SJSA1 (cell line): ENCODE data around the gene APCDD1. TPM values are rescaled to one million over a fixed set of nuclear protein-coding genes. Genes with fewer than 3 reads are reported as not detected.
"Not testable (repeated sequence)": the region's sequence is repeated elsewhere in the genome, so short reads cannot be mapped to it uniquely, and the experiment has no call there.

Source experiments
- DNase-seq, 2 experiments: peaks; one replicate each; pipeline ENCODE4 v3.0.0-alpha.2; 2015 to 2020; ENCODE audit warnings: low spot score in 2 of 2, low read depth in 1 of 2
- H3K27ac ChIP-seq: fragments of 250-450 bp; sonication (Bioruptor Pico); 2 replicates; pipeline ENCODE4 v1.5.1; 2020; ENCODE audit warnings: mild to moderate bottlenecking, moderate library complexity
- H3K27me3 ChIP-seq: fragments of 250-450 bp; sonication (Bioruptor Pico); replicated peaks from 2 replicates; pipeline ENCODE4 v1.5.1; 2020; ENCODE audit warnings: mild to moderate bottlenecking, moderate library complexity
- H3K36me3 ChIP-seq: fragments of 250-450 bp; sonication (Bioruptor Pico); 2 replicates; pipeline ENCODE4 v1.5.1; 2020; ENCODE audit warnings: mild to moderate bottlenecking
- H3K4me1 ChIP-seq: fragments of 250-450 bp; sonication (Bioruptor Pico); replicated peaks from 2 replicates; pipeline ENCODE4 v1.6.1; 2021; ENCODE audit warnings: mild to moderate bottlenecking
- H3K4me3 ChIP-seq: fragments of 250-450 bp; sonication (Bioruptor Pico); 2 replicates; pipeline ENCODE4 v1.5.1; 2020; ENCODE audit warnings: mild to moderate bottlenecking
- H3K9me3 ChIP-seq: fragments of 250-450 bp; sonication (Bioruptor Pico); replicated peaks from 2 replicates; pipeline ENCODE4 v1.5.1; 2020; ENCODE audit warnings: mild to moderate bottlenecking
- total RNA-seq: library from RNA; depleted of rRNA; stranded (reverse); fragments of >200 nt; shearing (Covaris generic); gene quantifications from 2 replicates; pipeline ENCODE4 v1.2.3, GENCODE V29; 2014

APCDD1 gene
- total RNA-seq, 1 experiment from 2014 or later: not detected

DNA sequence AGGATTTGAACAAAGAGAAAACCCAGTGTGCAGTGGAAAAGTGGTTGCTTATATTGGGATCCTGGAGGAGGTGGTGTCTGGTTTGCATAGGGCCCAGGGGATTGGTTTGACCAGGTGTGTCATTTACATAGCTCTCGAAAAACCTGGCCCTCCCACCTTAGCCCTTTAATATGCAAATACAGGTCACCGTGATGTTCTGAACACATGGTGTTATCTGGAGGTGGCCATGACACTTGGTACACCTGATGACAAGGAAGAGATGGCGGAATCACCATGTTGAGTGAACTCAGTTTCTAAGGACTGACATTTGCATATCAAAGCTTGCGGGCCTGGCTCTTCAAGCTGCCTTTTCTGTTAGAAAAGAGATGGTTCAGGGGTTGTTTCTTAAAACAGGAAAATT lies 69.1 kb downstream of the APCDD1 start:
- no peak for DNase-seq
- H3K36me3 ChIP-seq: peaks cover 4% of the 10 kb centered on the region; the same call in 1 of the 2 replicates
- no peaks in the 10 kb centered on the region for H3K27me3 ChIP-seq
- H3K27ac ChIP-seq: no peak overlapping the region
- H3K4me3 ChIP-seq: no peak overlapping the region
- no peaks in the 10 kb centered on the region for H3K9me3 ChIP-seq
- H3K4me1 ChIP-seq: peaks cover 15% of the 10 kb centered on the region

DNA sequence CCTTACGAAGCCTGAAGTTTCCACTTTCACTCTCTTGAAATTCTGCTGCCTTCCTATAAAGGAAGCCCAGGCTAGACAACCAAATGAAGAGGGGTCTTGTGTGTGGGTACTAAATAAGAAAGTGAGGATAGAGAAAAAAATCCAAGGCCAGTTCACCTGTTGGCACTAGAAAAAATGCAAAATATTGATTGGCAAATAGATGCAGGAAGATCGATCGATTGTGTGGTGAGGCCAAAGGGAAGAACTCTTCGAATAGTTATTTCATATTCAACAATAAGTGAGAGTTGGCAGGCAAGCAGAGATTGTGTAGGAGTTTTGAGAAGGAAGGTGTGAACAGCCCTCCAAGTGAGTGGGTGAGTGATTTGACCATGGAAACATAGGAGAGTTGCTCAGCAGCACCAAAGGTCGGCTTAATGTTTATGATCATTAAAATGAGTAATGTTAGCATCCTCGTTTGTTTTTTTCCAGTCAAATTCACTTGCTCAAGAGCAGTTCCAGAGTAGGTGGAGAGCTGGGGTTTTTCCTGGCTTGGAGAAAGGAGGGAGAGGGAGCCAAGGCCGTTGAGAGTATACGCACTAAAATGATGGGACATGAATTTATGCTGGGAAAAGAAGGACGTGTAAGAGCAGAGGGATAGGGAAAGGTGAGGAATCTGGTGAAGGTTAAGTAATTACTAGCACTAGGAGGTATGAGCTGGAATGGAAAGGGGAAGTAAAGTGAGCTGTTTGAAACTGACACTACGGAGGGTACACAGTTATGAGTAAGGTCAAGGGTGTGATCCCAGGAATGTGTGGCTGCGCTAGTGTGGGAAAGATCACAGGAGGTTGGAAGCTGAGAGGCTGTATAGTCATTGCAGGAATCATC lies 70.3 kb downstream of the APCDD1 start:
- Histone ChIP-seq H3K27ac (no peak overlapping the region), H3K4me3 (no peak overlapping the region), H3K4me1 (peaks cover 9% of the 10 kb centered on the region), H3K27me3 (no peaks in the 10 kb centered on the region), H3K9me3 (no peaks in the 10 kb centered on the region), H3K36me3 (peaks cover 4% of the 10 kb centered on the region; the same call in 1 of the 2 replicates)
- no peak for DNase-seq

GRCh38 chr18:10525371-10525691 lies 70.9 kb downstream of the APCDD1 start:
- Histone ChIP-seq H3K27me3 (no peaks in the 10 kb centered on the region), H3K4me1 (peaks cover 9% of the 10 kb centered on the region), H3K36me3 (peaks cover 4% of the 10 kb centered on the region; the same call in 1 of the 2 replicates), H3K4me3 (peak overlapping the region; percentile 64), H3K9me3 (no peaks in the 10 kb centered on the region), H3K27ac (no peak overlapping the region)
- DNase-seq: no peak

DNA sequence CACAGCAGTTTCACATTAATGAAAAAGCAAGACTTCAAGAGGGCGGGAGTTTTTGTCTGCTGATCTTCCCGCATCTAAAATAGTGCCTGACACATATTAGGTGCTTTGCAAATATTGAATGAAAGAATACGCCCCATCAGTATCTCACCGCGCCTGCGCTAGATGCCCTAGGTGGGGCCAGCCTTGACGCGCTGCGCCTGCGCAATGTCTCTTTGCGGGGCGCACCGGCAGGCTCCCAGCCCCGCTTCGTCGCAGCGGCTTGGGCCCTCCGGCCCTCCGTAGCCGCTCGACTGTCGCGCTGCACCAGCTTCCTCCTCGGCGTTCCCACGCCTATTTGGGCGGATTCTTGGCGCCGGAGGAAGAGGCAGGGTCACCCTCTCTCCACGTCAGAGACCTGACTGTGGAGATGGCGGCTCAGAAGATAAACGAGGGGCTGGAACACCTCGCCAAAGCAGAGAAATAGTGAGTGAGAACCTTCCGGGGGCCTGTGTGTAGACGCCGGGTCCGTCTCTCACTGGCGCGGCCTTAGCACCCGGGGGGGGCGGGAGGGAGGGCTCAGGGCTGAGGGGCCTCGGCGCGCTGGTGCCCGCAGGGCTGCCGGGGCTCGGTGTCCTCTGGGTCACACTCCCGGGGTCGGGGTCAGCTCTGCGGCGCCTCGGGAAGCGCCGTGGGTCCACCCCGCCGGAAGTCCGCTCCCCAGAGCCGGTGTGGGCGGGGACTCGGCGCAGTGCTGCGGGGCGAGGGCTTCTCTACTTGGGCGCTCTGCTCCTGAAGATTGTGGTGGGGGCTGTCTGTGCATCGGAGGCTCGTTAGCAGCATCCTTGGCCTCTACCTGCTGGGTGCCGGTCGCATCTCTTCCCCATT lies 71.5 kb downstream of the APCDD1 start, which contains the start of gene NAPG:
NAPG (plus strand) TSS at position 331 of the 864 bp plus-strand sequence; CDS start at position 407, 76 bp downstream.
- H3K27ac ChIP-seq: peak within 1 kb of the TSS; percentile 79
- H3K36me3 ChIP-seq: peaks cover 4% of the 10 kb centered on the region; the same call in 1 of the 2 replicates
- H3K9me3 ChIP-seq: no peaks in the 10 kb centered on the region
- DNase-seq: peak; percentile 90 to 91
- no peaks in the 10 kb centered on the region for H3K27me3 ChIP-seq
- H3K4me1 ChIP-seq: peaks cover 12% of the 10 kb centered on the region
- H3K4me3 ChIP-seq: peak within 1 kb of the TSS; percentile 64

DNA sequence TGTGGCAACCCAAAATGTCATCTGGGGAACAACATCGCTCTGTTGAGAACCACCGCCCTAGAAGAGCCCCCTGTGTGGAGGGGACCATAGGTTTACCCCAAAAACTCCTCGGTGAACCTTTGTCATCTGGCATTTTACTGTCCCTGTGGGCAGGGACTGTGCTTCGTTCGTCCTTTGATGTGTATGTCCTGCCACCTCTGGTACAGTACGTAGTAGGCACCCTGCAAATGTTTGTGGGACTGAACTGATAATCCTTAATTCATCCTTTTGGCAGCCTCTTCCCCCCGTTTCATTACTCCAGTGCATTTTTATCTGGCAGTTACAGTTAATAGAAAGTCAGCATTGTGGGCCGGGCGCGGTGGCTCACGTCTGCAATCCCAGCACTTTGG lies 72.1 kb downstream of the APCDD1 start:
- Histone ChIP-seq H3K27me3 (no peaks in the 10 kb centered on the region), H3K4me3 (peak overlapping the region; percentile 64), H3K4me1 (peaks cover 12% of the 10 kb centered on the region), H3K36me3 (peaks cover 4% of the 10 kb centered on the region; the same call in 1 of the 2 replicates), H3K9me3 (no peaks in the 10 kb centered on the region), H3K27ac (peak overlapping the region; percentile 79)
- DNase-seq: peak in 1 of 2 experiments; percentile 37

DNA sequence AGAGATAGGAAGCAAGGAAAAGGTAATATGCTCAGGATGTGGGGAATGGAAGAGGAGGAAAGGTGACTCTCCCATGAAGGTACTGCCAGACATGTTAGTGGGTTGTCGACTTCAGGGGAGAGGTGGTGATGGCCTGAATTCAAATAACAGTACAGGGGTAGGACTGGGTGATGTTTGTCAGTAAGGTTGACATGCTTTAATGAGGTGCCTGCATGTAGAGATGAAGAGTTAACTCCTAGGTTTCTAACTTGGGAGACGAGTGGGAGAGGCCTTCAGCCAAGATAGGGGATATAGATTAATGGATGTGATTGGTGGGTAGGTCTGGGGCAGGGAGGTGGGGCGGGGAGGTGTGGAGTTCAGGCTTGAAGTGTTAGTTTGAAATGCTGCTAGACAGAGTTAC lies 74.0 kb downstream of the APCDD1 start:
- peaks cover 12% of the 10 kb centered on the region for H3K4me1 ChIP-seq
- no peaks in the 10 kb centered on the region for H3K9me3 ChIP-seq
- DNase-seq: no peak
- no peak overlapping the region for H3K27ac ChIP-seq
- H3K27me3 ChIP-seq: no peaks in the 10 kb centered on the region
- H3K4me3 ChIP-seq: no peak overlapping the region
- H3K36me3 ChIP-seq: peaks cover 8% of the 10 kb centered on the region; the same call in 1 of the 2 replicates

- Histone ChIP-seq H3K4me1 (peaks cover 12% of the 10 kb centered on the region), H3K27ac (no peak overlapping the region), H3K4me3 (no peak overlapping the region), H3K9me3 (no peaks in the 10 kb centered on the region), H3K27me3 (no peaks in the 10 kb centered on the region), H3K36me3 (peaks cover 17% of the 10 kb centered on the region)
- DNase-seq: no peak
Observed at GRCh38 chr18:10530002-10530401, 75.6 kb downstream of the APCDD1 start.

GRCh38 chr18:10530852-10531251 lies 76.4 kb downstream of the APCDD1 start:
- no peaks in the 10 kb centered on the region for H3K27me3 ChIP-seq
- DNase-seq: peak in 1 of 2 experiments; percentile 53
- no peaks in the 10 kb centered on the region for H3K9me3 ChIP-seq
- peaks cover 17% of the 10 kb centered on the region for H3K36me3 ChIP-seq
- no peak overlapping the region for H3K27ac ChIP-seq
- no peak overlapping the region for H3K4me3 ChIP-seq
- peaks cover 8% of the 10 kb centered on the region for H3K4me1 ChIP-seq

GRCh38 chr18:10533111-10533510 lies 78.7 kb downstream of the APCDD1 start:
- Histone ChIP-seq H3K4me1 (peaks cover 5% of the 10 kb centered on the region), H3K27ac (no peak overlapping the region), H3K27me3 (no peaks in the 10 kb centered on the region), H3K4me3 (no peak overlapping the region), H3K9me3 (no peaks in the 10 kb centered on the region), H3K36me3 (peaks cover 19% of the 10 kb centered on the region)
- DNase-seq: no peak

DNA sequence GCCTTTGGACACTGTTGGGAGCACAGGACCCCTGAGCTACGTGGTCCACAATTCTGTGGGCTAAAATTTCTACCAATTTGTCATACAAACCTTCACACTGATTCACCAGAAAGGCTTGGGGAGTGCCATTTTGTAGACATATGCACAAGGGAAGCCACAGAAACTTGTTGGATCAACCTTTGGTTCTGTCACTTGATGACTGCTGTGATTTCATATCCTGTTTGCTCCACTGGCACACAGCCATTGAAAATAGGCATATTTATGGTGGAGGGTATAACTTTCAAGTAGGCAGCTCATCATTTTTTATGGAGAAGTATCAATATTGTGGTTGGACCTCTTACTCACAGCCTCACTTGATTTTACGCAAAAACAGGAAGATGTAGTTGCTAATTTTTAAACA lies 81.8 kb downstream of the APCDD1 start:
- no peak for DNase-seq
- Histone ChIP-seq H3K27ac (no peak overlapping the region), H3K9me3 (no peaks in the 10 kb centered on the region), H3K27me3 (no peaks in the 10 kb centered on the region), H3K4me1 (no peaks in the 10 kb centered on the region), H3K36me3 (peaks cover 48% of the 10 kb centered on the region), H3K4me3 (no peak overlapping the region)

- Histone ChIP-seq H3K4me1 (no peaks in the 10 kb centered on the region), H3K4me3 (no peak overlapping the region), H3K36me3 (peaks cover 60% of the 10 kb centered on the region), H3K27ac (no peak overlapping the region), H3K9me3 (no peaks in the 10 kb centered on the region), H3K27me3 (no peaks in the 10 kb centered on the region)
- no peak for DNase-seq
Observed at GRCh38 chr18:10537765-10538164, 83.3 kb downstream of the APCDD1 start.

DNA sequence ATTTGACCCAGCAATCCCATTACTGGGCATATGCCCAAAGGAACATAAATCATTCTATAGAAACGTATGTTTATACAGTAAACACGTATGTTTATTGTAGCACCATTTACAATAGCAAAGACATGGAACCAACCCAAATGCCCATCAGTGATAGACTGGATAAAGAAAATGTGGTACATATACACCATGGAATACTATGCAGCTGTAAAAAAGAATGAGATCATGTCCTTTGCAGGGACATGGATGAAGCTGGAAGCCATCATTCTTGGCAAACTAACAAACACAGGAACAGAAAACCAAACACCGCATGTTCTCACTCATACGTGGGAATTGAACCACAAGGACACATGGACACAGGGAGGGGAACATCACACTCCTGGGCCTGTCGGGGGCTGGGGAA lies 84.7 kb downstream of the APCDD1 start:
- DNase-seq, H3K27ac ChIP-seq, H3K4me1 ChIP-seq, H3K4me3 ChIP-seq, H3K9me3 ChIP-seq, H3K27me3 ChIP-seq: not testable (repeated sequence)
- H3K36me3 ChIP-seq: peaks cover 60% of the 10 kb centered on the region
